ENCODE data around the gene DYRK1A. TPM values are rescaled to one million over a fixed set of nuclear protein-coding genes. Genes with fewer than 3 reads are reported as not detected.

Gene DYRK1A
- total RNA-seq, 1 donor from 2014 or later: 50.3 TPM

DNA sequence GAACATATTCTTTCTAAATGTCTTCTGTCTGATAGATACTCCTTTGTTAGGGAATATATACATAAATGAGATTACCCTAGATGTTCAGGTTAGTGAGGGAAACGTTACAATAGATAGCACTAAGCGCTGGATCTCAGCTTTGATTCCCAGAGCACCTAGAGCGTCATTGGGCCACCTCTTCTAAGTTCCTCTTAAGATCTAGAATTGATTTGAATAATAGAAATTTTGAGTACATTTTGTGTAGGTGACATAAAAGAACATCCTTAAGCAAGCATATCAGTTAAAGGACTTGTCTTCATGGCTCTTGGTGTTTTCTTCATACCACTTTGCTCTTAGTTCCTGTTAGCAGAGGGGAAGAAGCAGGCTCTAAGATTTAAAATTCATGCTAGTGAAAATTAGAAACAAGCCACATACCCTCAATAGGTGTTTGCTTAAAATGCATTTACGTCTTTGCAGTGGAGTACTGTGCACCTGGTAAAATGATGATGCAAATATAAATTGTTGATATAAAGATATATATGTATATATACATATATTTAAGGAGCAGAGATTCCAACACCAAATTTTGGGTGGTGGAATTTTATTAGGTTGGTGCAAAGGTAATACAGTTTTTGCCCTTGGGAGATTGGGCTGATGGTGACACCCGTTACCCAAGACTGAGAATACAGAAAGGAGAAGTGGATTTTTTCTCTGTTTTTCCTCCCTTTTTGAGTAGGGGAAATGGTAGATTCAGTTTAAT, 47.1 kb downstream of the DYRK1A start:
- H3K27me3 Mint-ChIP-seq (ENCODE audit: low read depth): no peaks in the 10 kb centered on the region
- DNase-seq (ENCODE audit: low spot score): no peak
- peak overlapping the region; percentile 82 for H3K27ac Mint-ChIP-seq (ENCODE audit: unreplicated experiment)
- no peak overlapping the region for H3K4me3 Mint-ChIP-seq (ENCODE audit: unreplicated experiment)
- no peaks in the 10 kb centered on the region for H3K36me3 Mint-ChIP-seq (ENCODE audit: low read depth)
- H3K9me3 Mint-ChIP-seq (ENCODE audit: low read depth): no peaks in the 10 kb centered on the region
- no peak for TF ChIP-seq CTCF (IDR thresholded peaks at IDR 0.05)
- H3K4me1 Mint-ChIP-seq (ENCODE audit: low read depth): peaks cover 73% of the 10 kb centered on the region

DNA sequence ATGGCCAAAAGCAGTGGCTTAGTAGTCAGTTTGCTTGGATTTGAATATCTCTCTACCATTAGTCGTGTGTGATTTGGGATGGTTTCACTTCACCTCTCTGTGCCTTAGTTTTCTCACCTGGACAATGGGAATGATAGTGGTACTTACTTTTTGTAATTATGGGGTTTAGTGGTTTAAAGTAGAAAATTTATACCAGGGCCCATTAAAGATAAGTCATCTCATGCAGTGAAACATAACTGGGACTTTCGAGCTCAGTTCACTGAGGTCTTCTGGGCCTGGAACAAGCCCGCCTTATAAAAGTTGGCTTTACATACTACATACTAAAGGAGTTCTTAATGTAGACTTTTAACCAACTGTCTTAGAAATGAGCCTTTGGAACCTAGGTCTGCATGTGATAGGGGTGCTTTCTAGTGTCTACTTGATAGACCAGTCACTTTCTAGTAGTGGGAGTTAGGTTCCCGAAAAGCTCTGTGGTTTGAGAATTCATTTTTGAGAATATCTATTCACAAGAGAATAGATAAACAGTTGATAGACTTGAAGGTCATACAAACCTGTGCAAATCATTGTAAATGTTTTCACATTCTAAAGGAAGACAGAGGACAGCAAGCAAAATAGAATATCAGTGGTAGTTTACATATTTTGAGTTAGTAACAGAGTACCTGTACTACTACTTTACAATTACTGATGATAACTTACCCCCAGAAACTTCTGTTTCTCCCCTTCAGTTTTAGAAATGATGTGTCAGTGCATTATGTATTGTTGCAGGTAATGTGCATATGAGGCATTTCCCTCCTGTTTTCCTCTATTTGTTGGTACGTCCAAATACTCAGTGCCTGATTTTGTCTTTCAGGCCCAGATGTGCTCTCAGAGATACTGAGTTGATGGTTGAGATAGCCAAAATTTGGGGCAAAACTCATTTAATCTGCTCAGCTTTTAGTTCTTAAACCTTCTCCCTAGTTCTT, 48.0 kb downstream of the DYRK1A start:
- Mint-ChIP-seq H3K36me3 (ENCODE audit: low read depth) (no peaks in the 10 kb centered on the region), H3K4me3 (ENCODE audit: unreplicated experiment) (no peak overlapping the region), H3K4me1 (ENCODE audit: low read depth) (peaks cover 75% of the 10 kb centered on the region), H3K9me3 (ENCODE audit: low read depth) (no peaks in the 10 kb centered on the region), H3K27ac (ENCODE audit: unreplicated experiment) (peak overlapping the region; percentile 49), H3K27me3 (ENCODE audit: low read depth) (no peaks in the 10 kb centered on the region)
- no peak for DNase-seq (ENCODE audit: low spot score)
- TF ChIP-seq CTCF (IDR thresholded peaks at IDR 0.05): no peak

GRCh38 chr21:37415939-37416338, 49.4 kb downstream of the DYRK1A start:
- no peaks in the 10 kb centered on the region for H3K27me3 Mint-ChIP-seq (ENCODE audit: low read depth)
- H3K4me1 Mint-ChIP-seq (ENCODE audit: low read depth): peaks cover 78% of the 10 kb centered on the region
- no peak for DNase-seq (ENCODE audit: low spot score)
- no peak for TF ChIP-seq CTCF (IDR thresholded peaks at IDR 0.05)
- H3K36me3 Mint-ChIP-seq (ENCODE audit: low read depth): no peaks in the 10 kb centered on the region
- no peaks in the 10 kb centered on the region for H3K9me3 Mint-ChIP-seq (ENCODE audit: low read depth)
- no peak overlapping the region for H3K27ac Mint-ChIP-seq (ENCODE audit: unreplicated experiment)
- no peak overlapping the region for H3K4me3 Mint-ChIP-seq (ENCODE audit: unreplicated experiment)

GRCh38 chr21:37416914-37417313, 50.3 kb downstream of the DYRK1A start:
- Mint-ChIP-seq H3K4me3 (ENCODE audit: unreplicated experiment) (no peak overlapping the region), H3K27ac (ENCODE audit: unreplicated experiment) (no peak overlapping the region), H3K4me1 (ENCODE audit: low read depth) (peaks cover 71% of the 10 kb centered on the region), H3K27me3 (ENCODE audit: low read depth) (no peaks in the 10 kb centered on the region), H3K36me3 (ENCODE audit: low read depth) (peaks cover 1% of the 10 kb centered on the region), H3K9me3 (ENCODE audit: low read depth) (no peaks in the 10 kb centered on the region)
- DNase-seq (ENCODE audit: low spot score): no peak
- TF ChIP-seq CTCF (IDR thresholded peaks at IDR 0.05): no peak

DNA sequence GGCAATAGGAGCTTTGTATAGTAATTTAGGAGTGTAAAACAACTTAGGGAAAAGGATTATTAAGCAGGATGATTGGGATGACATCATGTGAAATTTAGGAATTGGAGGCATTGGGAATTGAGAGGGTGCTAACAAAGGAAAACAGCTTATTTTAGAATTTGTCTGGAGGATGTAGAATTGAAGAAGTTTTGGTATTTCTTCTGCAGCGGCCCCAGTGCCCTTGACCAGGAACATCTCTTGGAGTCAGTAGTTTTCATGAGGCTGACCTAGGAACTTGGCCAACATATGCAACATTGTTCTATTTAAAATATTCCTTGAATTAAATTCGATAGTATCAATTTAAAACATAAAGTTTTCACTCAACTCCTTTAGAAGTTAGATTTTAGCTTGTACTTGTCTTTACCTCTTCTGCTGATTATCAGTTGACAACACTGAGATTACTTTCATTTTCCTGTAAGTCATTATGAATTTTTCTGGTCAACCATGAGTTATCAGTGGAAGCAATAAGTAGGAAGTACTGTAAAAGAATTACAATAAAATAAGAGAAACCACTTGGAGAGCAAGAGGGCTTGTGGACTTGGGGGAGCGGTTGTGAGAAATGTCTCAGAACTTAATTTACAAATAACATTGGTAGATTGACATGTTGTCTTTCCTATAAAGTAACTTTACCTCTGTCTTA, 52.8 kb downstream of the DYRK1A start:
- Mint-ChIP-seq H3K27me3 (ENCODE audit: low read depth) (no peaks in the 10 kb centered on the region), H3K36me3 (ENCODE audit: low read depth) (peaks cover 3% of the 10 kb centered on the region), H3K4me3 (ENCODE audit: unreplicated experiment) (no peak overlapping the region), H3K4me1 (ENCODE audit: low read depth) (peaks cover 60% of the 10 kb centered on the region), H3K9me3 (ENCODE audit: low read depth) (no peaks in the 10 kb centered on the region), H3K27ac (ENCODE audit: unreplicated experiment) (peak overlapping the region; percentile 24)
- TF ChIP-seq CTCF (IDR thresholded peaks at IDR 0.05): no peak
- DNase-seq (ENCODE audit: low spot score): no peak
